ENCODE data around the gene CDV3.
"Not testable (repeated sequence)": the region's sequence is repeated elsewhere in the genome, so short reads cannot be mapped to it uniquely, and the experiment has no call there.

Gene CDV3, protein sequence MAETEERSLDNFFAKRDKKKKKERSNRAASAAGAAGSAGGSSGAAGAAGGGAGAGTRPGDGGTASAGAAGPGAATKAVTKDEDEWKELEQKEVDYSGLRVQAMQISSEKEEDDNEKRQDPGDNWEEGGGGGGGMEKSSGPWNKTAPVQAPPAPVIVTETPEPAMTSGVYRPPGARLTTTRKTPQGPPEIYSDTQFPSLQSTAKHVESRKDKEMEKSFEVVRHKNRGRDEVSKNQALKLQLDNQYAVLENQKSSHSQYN

DNA sequence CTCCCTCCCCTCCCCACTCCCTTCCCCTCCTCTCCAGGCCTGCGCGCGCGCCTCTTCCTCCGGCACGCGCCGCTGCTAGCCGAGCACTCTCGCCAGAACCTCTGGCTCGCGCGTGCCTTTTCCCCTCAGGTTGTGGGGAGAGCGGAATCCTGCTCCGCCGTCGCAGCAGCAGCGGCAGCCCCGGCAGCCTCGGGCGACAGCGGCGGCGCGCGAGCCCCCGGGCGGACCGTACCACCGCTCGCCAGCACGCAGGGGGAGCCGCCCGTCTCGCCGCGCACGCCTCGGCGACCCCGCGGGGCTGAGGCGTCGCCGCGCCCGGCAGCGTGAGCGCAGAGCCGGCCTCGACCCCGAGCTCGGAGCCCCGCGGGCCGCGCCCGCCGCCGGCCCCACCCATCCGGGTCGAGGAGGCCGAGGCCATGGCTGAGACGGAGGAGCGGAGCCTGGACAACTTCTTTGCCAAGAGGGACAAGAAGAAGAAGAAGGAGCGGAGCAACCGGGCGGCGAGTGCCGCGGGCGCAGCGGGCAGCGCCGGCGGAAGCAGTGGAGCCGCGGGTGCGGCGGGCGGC lies at the start of gene CDV3:
Gene CDV3 (plus strand): TSS at position 58 of the 566 bp plus-strand sequence. CDS start 359 bp downstream, at position 417.
- no peak for DNase-seq (ENCODE audit: low read depth, low spot score)

DNA sequence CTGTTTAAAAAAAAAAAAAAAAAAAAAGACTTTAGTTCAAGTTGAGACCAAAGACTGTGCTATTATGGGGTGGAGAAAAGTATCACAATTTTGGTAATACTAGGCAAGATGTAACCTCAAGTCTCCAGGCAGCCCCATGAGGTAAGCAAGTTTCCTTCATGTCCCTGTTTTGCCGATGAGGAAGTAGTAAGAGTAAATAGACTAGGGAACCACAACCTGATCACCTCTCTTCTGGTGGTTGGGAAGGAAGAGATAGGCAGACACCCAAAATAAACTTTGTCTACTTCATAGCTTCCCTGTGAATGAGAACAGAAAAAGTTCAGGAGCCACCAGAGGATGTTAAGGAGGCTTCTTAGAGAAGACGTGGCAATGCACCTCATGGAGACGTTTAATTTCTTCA lies 49.7 kb upstream of the CDV3 start:
- DNase-seq (ENCODE audit: low read depth, low spot score): not testable (repeated sequence)

DNA sequence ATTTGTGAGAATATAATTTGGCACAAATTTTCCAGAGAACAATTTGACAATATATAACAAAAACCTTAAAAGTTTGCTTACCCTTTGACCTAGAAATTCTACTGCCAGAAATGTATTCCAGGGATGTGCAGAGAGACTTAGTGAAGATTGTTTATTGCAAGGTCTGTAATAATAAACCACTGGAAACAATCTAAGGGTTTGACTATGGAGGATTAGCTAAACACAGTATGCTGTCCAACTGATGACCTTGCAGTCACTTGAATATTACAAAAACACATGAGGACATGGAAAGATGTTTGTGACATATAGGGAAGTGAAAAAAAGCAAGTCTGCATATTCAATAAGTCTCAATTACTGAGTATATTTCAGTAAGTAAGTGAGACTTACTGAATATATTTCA lies 48.1 kb upstream of the CDV3 start:
- no peak for DNase-seq (ENCODE audit: low read depth, low spot score)

DNA sequence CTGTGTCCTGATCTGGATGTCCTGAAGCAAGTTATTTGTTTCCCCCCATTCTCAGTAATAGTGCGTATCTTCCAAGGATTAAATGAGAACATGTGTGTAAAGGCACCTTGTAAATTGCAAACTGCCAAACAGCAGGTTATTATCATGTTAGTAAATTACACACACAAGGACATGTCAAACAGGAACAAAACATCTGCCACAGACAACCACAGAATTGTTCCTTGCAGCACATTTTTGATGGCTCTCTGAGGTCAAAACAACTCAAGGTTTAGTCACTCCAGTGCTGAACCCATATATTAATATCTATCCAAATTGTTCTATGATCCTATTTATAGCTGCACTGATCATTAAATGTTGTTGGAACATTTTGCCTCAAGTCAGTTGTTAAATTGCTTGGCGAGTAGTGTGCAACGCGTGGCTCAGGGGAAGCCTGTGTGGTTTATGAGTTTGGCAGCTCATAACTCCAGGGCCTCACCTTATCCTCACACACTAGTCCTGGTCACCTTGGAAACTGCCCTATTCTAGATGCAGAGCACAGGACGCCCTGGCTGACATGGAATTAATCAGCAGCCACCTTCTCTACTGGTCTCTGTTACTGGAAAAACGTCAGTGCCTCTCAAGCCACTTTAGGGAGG lies 46.3 kb upstream of the CDV3 start:
- DNase-seq (ENCODE audit: low read depth, low spot score): no peak

DNA sequence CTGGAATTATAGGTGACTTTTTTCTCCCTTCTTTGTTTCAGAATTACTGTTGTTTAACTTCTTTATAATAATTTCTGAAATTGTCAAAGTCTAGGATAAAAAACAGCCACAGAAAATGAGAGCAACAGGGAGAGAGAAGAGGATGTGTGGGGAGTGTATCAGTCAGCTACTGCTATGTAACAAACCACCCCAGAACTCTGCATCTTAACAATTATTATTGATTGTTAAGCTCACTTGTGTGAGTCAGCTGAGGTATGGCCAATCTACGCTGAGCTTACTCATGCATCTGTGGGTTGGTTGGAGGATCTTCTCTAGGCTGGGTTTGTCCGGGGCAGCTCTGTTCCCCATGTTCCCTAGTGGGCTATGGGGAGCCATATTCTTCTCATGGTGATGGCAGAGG lies 43.7 kb upstream of the CDV3 start:
- no peak for DNase-seq (ENCODE audit: low read depth, low spot score)

DNA sequence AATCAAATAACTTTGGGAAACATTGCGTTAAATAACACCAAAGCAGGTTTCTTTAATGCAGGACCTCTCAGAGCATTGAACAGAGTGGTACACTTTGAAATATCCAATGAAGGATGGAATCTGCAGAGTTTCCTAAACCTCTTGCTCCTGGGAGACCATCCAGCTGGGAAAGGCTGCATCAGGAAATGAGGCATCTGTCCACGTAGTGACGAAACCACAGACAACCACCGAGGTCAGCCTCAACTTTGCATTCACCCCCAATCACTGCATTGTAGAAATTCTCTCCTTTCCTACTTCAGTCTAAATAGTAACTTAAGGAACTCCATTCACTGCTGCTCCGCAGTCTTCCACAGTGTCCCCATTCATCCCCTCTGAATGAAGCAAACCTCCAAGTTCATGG lies 41.5 kb upstream of the CDV3 start:
- no peak for DNase-seq (ENCODE audit: low read depth, low spot score)

DNA sequence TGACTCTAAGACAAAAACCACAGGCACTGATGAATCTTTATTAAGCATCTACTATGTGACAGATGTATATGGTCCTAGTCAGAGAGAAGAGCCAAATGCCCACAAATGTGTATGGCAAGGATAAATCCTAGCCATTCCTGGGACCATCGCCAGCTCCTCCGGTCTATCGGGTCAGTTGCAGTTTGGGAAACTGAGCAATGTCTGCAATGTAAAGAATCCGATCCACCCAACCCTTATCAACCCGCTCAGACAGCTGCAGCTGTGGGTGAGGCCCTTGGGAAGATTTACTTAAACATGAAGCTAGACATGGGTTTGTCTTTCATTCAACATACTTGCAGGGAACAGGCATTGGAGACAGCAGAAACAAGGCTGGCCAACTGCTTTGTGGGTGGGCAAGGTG lies 40.5 kb upstream of the CDV3 start:
- DNase-seq (ENCODE audit: low read depth, low spot score): no peak

DNA sequence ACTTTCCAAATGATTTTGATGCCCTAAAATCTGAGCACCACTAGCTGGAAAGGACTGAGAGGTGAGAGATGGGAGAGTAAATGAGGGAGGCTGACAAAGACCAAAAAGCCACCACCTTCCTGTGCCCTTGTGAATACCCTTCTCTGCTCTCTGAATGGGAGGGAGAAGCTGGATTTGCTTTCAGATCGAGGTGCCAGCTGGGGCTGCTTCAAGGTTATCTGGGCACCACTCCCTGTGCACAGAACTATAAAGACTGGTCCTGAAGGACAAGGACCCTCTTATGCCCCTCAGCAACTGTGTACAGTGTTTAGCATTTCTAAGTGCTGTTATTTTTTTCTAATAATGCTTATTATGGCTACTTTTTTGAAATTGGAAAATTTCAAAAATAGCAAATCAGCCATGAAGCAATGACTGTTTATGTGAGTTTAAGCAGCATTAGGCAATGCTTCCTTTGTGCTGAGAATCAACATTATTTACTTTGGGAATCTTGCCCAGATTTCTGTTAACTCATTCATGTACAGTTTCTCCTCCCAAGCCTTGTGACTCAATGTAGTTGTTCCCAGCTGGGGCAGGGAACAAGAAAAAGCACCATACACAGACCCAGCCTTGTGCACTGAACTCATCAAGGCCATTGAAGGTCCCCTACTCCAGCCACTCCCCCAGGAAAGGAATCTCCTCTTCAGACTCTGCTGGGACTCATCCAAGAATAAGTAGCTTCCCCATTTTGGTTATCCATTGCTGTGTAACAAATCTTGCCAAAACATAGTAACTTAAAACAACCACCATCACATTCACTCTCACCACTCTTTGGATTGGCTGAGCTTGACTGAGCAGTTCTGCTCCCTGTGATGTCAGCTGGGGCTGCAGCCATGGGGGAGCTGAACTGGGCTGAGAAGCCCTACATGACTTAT lies 37.3 kb upstream of the CDV3 start:
- peak; percentile 65 for DNase-seq (ENCODE audit: low read depth, low spot score)

DNA sequence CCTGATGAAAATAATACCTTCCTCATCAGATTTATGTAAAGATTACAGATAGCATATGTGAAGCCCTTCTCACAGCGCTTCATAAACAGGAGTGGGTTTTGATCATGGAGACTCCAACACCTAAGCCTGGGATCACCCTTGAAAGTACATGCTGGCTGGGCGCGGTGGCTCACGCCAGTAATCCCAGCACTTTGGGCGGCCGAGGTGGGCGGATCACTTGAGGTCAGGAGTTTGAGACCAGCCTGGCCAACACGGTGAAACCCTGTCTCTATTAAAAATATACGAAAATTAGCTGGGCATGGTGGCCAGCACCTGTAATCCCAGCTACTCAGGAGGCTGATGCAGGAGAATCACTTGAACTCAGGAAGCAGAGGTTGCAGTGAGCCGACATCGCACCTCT lies 36.4 kb upstream of the CDV3 start:
- not testable (repeated sequence) for DNase-seq (ENCODE audit: low read depth, low spot score)

DNA sequence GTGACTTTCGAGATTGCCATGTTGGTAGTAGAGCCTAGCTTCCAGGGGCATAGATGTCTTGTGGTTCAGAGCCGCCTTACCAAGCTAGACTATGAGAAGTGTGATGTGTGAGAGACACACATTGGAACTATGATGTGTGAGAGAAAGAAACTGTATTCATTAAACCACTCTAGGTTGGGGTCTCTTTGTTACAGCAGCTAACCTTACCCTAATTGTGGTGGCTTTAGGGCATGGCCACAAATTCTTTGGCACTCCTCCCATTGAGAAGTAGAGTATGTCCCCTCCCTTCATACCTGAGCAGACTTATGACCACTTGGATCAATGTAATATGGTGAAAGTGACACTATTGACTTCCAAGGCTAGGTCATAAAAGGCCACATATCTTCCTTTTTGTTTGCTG lies 35.3 kb upstream of the CDV3 start:
- no peak for DNase-seq (ENCODE audit: low read depth, low spot score)

DNA sequence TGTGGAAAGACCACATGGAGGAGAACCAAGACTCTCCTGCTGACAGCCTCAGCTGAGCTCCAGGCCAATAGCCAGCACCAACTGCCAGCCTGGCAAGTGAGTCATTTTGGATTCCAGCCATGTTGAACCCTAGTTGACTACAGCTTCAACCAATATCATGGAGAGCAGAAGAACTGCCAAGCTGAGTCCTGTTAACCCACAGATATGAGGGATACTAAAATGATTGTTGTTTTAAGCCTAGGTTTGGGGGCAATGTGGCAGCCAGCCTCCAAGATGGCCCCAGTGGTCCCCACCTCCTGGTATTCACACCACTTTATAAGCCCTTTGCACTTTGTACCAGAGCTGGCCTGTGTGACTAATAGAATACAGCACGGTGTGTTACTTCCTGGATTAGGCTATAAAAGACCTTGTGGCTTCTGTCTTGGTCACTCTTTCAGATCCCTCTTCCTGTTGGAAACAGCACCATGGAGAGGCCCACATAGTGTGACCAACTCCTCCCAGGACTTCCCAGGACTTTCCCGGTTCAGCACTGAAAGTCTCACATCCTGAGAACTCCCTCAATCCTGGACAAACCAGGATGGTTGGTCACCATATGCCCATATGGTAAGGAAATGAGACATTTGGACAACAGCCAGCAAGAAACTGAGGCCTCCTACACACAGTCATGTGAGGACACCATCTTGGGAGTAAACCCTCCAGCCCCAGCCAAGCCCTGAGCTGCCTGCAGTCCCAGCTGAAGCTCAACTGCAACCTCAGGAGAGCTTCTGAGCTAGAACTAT lies 32.4 kb upstream of the CDV3 start:
- DNase-seq (ENCODE audit: low read depth, low spot score): no peak

DNA sequence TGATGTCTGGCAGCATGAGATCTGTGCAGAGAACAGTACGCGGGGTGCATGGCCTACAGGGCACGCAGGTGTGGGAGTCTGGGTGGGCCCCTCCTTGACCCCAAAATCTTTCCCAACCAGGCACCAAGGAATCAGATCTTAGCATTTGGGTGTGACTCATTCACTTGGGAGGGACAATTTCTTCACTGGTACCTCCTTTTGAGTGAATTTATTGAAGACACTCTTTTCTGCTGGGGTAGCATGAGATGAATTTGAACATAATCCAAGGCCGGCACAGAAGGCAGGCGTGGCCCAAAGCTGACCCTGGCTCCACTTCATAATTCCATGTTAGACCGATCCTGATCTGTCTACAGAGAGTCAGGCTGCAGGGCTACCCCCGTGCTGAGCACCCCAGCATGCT lies 30.6 kb upstream of the CDV3 start:
- DNase-seq (ENCODE audit: low read depth, low spot score): no peak

DNA sequence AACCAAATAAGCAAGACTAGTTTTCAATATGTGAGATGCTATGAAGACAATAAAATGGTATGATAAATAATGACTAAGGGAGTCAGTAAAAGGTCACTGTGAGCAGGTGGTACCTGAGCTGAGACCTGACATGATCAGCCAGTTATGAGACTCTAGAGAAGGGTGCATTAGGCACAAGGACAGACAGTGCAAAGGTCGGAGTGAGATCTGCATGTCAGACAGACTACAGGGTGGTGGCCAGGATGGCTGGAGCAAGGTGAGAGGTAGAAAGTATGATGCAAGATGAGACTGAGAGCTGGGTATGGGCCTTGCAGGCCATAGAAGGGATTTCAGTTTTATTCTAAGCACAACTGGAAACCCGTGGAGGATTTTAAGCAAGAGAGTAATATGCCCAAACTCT lies 28.5 kb upstream of the CDV3 start:
- not testable (repeated sequence) for DNase-seq (ENCODE audit: low read depth, low spot score)

DNA sequence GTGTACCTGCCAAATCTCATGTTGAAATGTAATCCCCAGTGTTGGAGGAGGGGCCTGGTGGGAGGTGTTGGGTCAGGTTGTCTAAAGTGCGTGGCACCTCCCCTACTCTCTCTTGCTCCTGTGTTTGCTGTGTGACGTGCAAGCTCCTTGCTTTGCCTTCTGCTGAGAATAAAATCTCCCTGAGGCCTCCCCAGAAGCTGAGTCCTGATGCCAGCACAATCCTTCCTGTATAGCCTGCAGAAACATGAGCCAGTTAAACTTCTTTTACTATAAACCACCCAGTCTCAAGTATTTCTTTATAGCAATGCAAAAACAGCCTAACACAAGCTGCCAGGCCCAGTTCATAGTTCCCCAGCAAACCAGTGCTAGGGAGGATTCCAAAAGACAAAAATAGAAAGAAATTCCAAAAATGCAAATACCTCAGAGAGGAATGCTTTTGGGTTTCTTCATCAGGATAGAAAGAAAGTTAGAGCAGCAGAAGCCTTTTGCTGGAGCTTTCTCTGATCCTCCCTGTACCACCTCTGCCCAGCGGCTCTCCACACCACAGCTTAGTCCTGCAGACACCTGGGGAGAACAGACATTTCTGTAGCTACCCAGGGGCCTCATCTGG lies 25.9 kb upstream of the CDV3 start:
- DNase-seq (ENCODE audit: low read depth, low spot score): no peak

DNA sequence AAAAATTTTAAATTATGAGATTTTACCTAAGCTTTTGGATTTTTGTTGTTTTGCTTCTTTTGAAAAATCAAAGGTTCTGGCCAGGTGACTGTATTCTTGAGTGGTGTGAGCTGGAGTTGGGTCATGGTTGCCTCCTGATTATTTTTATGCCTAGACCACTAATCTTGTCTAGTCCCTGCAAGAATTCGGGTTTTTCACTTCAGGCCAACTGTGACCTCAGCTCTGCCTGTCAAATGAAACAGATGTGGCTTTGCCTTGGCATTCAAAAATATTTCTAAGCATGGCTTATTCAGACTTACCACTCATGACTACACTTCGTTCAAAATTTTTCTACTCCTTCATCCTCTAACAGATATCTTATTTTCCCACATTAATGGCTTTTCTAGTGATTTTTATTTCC lies 25.4 kb upstream of the CDV3 start:
- no peak for DNase-seq (ENCODE audit: low read depth, low spot score)

DNA sequence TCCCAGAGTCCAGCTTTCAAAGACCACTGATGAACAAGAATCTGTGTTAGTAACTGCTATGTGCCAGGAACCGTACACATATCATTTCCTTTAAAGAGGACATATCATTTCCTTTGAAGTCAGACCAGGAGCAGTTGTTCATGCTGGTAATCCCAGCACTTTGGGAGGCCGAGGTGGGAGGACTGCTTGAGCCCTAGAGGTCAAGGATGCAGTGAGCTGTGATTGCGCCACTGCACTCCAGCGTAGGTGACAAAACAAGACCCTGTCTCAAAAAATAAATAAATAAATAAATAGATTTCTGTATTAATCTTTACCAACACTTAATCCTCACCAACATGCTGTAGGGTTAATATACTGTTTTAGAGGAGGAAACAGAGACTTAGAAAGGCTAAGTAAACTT lies 23.9 kb upstream of the CDV3 start:
- no peak for DNase-seq (ENCODE audit: low read depth, low spot score)

DNA sequence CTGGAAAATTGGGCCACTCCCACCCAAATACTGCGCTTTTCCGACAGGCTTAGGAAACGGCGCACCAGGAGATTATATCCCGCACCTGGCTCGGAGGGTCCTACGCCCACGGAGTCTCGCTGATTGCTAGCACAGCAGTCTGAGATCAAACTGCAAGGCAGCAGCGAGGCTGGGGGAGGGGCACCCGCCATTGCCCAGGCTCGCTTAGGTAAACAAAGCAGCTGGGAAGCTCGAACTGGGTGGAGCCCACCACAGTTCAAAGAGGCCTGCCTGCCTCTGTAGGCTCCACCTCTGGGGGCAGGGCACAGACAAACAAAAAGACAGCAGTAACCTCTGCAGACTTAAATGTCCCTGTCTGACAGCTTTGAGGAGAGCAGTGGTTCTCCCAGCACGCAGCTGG lies 21.9 kb upstream of the CDV3 start:
- DNase-seq (ENCODE audit: low read depth, low spot score): not testable (repeated sequence)

DNA sequence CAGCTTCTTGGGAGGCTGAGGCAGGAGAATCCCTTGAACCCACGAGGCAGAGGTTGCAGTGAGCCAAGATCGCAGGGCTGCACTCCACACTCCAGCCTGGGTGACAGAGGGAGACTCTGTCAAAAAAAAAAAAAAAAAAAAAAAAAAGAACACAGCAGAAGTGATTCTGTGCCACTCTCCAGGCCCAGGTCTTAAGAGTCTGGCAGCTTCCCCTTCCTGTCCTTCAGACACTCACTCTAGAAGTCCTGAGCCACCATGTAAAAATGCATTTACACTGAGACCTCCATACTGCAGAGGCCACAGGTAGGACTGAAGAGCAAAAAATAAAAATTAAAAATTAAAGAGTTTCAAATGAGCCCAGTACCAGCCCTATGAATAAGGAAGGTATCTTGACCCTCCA lies 11.8 kb upstream of the CDV3 start:
- DNase-seq (ENCODE audit: low read depth, low spot score): no peak

DNA sequence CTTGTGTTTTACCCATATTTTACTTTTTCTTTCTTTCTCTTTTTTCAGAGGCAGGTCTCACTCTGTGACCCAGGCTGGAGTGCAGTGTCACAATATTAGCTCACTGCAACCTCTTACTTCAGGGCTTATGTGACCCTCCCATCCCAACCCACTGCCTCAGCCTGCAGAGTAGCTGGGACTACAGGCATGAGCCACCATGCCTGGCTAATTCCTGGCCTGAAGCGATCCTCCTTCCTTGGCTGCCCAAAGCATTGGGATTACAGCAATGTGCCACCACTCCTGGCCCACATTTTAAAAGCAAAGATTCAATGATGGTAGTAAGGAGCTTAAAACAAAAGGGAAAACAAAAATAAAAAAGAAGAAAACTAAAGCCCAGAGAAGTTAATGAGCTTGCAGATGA lies 11.1 kb upstream of the CDV3 start:
- no peak for DNase-seq (ENCODE audit: low read depth, low spot score)

DNA sequence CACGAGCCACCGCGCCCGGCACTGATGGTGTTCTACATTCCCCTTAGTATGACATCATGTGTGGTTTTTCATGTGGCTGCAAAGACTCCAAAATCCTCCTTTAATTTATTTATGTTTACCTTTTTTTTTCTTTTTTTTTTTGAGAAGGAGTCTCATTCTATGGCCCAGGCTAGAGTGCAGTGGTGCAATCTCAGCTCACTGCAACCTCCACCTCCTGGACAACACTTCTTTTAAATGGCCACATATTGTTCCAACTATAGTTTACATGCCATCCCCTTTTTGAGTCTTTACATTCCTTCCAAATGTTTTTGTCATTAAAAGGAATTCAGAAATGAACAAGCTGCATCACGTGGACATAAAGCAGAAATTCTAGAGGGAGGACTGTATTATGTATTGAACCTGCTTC lies 10.3 kb upstream of the CDV3 start:
- DNase-seq (ENCODE audit: low read depth, low spot score): no peak

DNA sequence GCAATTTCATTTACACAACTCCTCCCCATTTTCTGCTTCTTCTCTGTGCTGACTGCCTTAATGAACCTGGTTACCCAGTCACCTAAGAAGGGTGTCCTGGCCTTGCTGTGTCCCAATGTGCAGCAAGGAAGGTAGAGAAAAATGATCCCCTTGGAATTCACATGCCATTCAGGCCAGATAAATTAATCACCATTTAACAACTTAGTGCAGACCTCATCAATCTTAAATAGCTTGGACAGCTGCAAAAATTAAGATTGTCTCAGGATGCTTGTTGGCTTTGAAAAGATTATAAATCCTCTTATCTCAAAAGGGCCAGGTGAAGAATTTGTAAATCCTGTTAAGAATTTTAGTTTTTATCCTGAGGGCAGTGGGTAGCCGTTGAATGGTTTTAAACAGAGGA lies 9.7 kb upstream of the CDV3 start:
- DNase-seq (ENCODE audit: low read depth, low spot score): no peak
